ENCODE results near the gene CELA3A. TPM values are rescaled to one million over a fixed set of nuclear protein-coding genes. Genes with fewer than 3 reads are reported as not detected.

Gene CELA3A
- total and polyA plus RNA-seq, 2 of the 13 experiments (the other 11 are each of a cell fraction or from before 2014, with no cell fraction given): 0.09 TPM; not detected in 1

GRCh38 chr1:22025368-22026155 is 24.1 kb downstream of the CELA3A start (continued):
- TF ChIP-seq ZSCAN5A (CRISPR knock-in tag; IDR thresholded peaks at IDR 0.05; ENCODE audit: borderline replicate concordance) (0 out of 2 replicates have a peak, but pooled peaks have one; percentile 35), ADNP (CRISPR knock-in tag; IDR thresholded peaks at IDR 0.05) (no peak), ZNF644 (CRISPR knock-in tag; IDR thresholded peaks at IDR 0.05; ENCODE audit: low read depth) (no peak), ZNF616 (CRISPR knock-in tag; IDR thresholded peaks at IDR 0.05; ENCODE audit: low read depth) (no peak), SPEN (CRISPR knock-in tag; IDR thresholded peaks at IDR 0.05; ENCODE audit: low read depth) (peak; percentile 79), KDM1A (CRISPR knock-in tag; IDR thresholded peaks at IDR 0.05) (no peak), TFDP1 (CRISPR knock-in tag; IDR thresholded peaks at IDR 0.05; ENCODE audit: borderline replicate concordance) (peak; percentile 86), FOXM1 (CRISPR knock-in tag; IDR thresholded peaks at IDR 0.05) (no peak), PRDM15 (CRISPR knock-in tag; IDR thresholded peaks at IDR 0.05) (no peak; the same call in 1 of the 2 replicates), CHD4 (IDR thresholded peaks at IDR 0.05; ENCODE audit: borderline replicate concordance, low read length) (no peak), KDM2A (CRISPR knock-in tag; IDR thresholded peaks at IDR 0.05; ENCODE audit: borderline replicate concordance, low read depth) (peak; percentile 76; the same call in 1 of the 2 replicates), ZNF205 (CRISPR knock-in tag; IDR thresholded peaks at IDR 0.05) (peak; percentile 61)
- TF ChIP-seq, protein P1, sequence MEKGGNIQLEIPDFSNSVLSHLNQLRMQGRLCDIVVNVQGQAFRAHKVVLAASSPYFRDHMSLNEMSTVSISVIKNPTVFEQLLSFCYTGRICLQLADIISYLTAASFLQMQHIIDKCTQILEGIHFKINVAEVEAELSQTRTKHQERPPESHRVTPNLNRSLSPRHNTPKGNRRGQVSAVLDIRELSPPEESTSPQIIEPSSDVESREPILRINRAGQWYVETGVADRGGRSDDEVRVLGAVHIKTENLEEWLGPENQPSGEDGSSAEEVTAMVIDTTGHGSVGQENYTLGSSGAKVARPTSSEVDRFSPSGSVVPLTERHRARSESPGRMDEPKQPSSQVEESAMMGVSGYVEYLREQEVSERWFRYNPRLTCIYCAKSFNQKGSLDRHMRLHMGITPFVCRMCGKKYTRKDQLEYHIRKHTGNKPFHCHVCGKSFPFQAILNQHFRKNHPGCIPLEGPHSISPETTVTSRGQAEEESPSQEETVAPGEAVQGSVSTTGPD (CRISPR knock-in tag; IDR thresholded peaks at IDR 0.05): no peak
- TF ChIP-seq, protein P2, sequence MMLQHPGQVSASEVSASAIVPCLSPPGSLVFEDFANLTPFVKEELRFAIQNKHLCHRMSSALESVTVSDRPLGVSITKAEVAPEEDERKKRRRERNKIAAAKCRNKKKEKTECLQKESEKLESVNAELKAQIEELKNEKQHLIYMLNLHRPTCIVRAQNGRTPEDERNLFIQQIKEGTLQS (CRISPR knock-in tag; IDR thresholded peaks at IDR 0.05): peak; percentile 54; the same call in 1 of the 2 replicates
- TF ChIP-seq, protein P3, sequence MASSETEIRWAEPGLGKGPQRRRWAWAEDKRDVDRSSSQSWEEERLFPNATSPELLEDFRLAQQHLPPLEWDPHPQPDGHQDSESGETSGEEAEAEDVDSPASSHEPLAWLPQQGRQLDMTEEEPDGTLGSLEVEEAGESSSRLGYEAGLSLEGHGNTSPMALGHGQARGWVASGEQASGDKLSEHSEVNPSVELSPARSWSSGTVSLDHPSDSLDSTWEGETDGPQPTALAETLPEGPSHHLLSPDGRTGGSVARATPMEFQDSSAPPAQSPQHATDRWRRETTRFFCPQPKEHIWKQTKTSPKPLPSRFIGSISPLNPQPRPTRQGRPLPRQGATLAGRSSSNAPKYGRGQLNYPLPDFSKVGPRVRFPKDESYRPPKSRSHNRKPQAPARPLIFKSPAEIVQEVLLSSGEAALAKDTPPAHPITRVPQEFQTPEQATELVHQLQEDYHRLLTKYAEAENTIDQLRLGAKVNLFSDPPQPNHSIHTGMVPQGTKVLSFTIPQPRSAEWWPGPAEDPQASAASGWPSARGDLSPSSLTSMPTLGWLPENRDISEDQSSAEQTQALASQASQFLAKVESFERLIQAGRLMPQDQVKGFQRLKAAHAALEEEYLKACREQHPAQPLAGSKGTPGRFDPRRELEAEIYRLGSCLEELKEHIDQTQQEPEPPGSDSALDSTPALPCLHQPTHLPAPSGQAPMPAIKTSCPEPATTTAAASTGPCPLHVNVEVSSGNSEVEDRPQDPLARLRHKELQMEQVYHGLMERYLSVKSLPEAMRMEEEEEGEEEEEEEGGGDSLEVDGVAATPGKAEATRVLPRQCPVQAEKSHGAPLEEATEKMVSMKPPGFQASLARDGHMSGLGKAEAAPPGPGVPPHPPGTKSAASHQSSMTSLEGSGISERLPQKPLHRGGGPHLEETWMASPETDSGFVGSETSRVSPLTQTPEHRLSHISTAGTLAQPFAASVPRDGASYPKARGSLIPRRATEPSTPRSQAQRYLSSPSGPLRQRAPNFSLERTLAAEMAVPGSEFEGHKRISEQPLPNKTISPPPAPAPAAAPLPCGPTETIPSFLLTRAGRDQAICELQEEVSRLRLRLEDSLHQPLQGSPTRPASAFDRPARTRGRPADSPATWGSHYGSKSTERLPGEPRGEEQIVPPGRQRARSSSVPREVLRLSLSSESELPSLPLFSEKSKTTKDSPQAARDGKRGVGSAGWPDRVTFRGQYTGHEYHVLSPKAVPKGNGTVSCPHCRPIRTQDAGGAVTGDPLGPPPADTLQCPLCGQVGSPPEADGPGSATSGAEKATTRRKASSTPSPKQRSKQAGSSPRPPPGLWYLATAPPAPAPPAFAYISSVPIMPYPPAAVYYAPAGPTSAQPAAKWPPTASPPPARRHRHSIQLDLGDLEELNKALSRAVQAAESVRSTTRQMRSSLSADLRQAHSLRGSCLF (CRISPR knock-in tag; IDR thresholded peaks at IDR 0.05; ENCODE audit: borderline replicate concordance): no peak; the same call in 1 of the 2 replicates
